DND-41 (cell line): Measurements from ENCODE around the gene C2orf72.

Experiments used
- EZH2 ChIP-seq: IDR thresholded peaks from 3 replicates; pipeline ENCODE4 v1.6.1; 2012; ENCODE audit warnings: borderline replicate concordance, low read depth, mild to moderate bottlenecking, moderate library complexity, low read length, inconsistent platforms; ENCODE audit not compliant: severe bottlenecking
- TF ChIP-seq, protein P1 (sequence below): IDR thresholded peaks from 2 replicates; pipeline ENCODE4 v1.5.1; 2012; ENCODE audit warnings: borderline replicate concordance, low read length, moderate library complexity, mild to moderate bottlenecking; ENCODE audit not compliant: poor library complexity, severe bottlenecking; ENCODE audit errors: extremely low read depth

DNA sequence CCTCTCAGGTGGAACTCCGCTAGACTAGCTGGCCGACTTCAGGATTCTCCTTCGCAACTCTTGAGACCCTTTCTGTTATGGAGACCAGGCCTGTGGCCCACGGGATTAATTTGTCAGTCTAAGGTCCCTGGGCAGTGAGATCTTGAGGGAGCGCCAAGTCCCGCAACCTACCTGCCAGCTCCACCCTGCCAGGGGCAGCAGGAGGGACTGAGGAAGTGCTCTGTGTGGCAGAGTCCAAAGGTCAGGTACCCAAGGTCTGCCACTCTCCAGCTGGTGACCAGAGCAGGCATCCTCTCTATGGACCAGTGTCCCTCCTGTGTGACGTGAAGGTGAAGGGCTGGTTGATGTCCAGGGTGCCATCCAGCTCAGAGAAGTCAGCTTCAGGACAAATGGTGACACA, 45.7 kb upstream of the C2orf72 start:
- no peak for TF ChIP-seq EZH2
- TF ChIP-seq, protein P1, sequence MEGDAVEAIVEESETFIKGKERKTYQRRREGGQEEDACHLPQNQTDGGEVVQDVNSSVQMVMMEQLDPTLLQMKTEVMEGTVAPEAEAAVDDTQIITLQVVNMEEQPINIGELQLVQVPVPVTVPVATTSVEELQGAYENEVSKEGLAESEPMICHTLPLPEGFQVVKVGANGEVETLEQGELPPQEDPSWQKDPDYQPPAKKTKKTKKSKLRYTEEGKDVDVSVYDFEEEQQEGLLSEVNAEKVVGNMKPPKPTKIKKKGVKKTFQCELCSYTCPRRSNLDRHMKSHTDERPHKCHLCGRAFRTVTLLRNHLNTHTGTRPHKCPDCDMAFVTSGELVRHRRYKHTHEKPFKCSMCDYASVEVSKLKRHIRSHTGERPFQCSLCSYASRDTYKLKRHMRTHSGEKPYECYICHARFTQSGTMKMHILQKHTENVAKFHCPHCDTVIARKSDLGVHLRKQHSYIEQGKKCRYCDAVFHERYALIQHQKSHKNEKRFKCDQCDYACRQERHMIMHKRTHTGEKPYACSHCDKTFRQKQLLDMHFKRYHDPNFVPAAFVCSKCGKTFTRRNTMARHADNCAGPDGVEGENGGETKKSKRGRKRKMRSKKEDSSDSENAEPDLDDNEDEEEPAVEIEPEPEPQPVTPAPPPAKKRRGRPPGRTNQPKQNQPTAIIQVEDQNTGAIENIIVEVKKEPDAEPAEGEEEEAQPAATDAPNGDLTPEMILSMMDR = no peak
